ENCODE results near the gene WNT7B.
A peak's percentile ranks its signal among the peaks of the same experiment; 100 is the strongest.

The WNT7B gene

DNA sequence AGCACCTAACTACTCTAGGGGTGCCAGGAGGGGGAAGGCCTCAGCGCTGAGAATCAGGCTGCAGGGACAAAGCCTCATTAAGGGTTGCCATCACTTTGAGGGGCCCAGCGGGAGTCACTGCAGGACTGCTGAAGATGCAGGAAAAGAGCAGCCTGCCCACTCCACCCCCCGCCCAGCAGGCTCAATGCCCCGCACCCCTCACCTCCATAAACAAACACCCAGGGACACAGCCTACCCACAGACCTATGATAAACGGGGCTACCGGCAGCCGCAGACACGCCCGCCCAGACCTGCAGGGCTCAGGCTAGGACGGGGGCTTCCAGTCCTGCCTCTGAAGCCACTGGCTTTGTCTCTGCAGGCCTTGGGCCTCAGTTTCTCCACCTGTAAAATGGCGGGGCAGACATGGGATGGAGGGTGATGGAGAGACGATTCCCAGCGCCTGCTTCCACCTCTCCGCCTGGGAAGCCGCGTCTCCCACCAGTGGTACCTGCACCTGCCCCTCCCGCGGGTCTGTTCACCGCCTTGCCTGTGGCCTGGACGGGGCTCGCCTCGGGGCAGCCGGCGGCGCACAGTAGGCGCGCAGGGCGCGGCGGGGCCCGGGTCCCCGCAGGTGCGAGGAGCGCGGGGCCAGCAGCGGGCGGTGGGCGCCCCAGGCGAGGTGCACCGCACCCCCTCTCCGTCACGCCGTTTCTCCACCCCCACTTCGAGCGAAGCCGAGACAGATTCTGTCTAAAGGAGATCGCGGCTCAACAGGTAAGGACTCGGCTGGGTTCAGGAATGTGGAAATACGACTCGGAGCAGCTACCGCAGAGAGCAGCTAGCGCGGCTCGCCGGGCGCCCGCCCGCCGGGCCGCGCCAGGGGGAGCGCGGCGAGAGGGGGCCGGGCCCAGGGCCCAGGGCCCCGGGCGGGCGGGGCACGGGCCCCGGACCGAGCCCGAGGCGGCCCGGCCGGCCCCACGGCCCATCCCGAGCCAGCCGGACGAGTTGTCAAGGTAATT, 1.5 kb downstream of the WNT7B start:
- no peak overlapping the region for H3K4me3 ChIP-seq
- H3K4me1 ChIP-seq, result peaks cover 0 to 66% (median 52%) of the 10 kb centered on the region in 4 donors
- TF ChIP-seq CTCF (IDR thresholded peaks at IDR 0.05), result no peak
- intact Hi-C loops (cut with DNase I; ENCODE audit: low total_unique reads), result no loop called here
- H3K36me3 ChIP-seq, result no peaks in the 10 kb centered on the region
- no peak for DNase-seq
- no peak overlapping the region for H3K27ac ChIP-seq
- H3K9me3 ChIP-seq, result no peaks in the 10 kb centered on the region
- peaks cover 0 to 90% of the 10 kb centered on the region in 2 donors for H3K27me3 ChIP-seq

DNA sequence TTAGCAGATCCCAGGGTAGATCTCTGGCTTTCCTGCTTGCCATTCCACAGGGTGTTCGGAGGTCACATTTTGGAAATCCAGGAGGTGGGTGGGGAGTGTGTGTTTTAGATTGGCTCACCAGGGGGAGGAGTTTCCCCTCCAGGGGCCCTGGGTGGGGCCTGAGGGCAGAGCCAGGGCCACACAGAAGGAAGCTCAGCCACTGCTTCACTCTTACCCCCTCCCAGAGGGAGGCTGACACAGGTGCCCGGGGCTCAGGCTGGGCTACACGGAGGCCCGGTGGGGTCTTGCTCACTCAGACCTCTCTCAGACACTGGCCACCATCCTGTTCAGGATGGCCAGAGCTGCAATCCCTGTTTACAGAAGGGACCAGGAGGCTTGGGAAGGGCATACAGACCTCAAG, 2.5 kb downstream of the WNT7B start:
- DNase-seq, result no peak
- H3K4me3 ChIP-seq, result no peak overlapping the region
- TF ChIP-seq CTCF (IDR thresholded peaks at IDR 0.05), result no peak
- peaks cover 0 to 93% of the 10 kb centered on the region in 2 donors for H3K27me3 ChIP-seq
- no peaks in the 10 kb centered on the region for H3K9me3 ChIP-seq
- peaks cover 0 to 66% (median 54%) of the 10 kb centered on the region in 4 donors for H3K4me1 ChIP-seq
- intact Hi-C loops (cut with DNase I; ENCODE audit: low total_unique reads), result no loop called here
- H3K36me3 ChIP-seq, result no peaks in the 10 kb centered on the region
- H3K27ac ChIP-seq, result no peak overlapping the region

DNA sequence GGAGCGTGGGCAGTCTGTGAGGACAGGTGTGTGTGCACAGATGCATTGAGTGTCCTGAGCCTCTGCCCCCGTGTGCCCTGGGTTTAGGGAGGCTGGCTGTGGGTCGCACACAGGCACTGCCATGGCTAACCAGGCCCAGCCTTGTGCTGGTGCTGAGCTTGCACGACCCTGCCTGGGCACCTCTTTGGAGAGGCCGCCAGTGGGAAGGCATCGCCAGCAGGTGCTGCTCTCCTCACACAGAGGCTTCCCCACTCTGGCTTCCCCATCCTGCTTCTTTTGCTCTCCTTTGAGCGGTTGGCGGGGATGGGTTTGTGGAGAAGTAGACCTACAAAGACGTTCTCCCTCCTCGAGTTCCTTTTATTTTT, 4.1 kb downstream of the WNT7B start:
- Histone ChIP-seq H3K27me3 (peaks cover 0 to 98% of the 10 kb centered on the region in 2 donors), H3K4me3 (no peak overlapping the region), H3K27ac (no peak overlapping the region), H3K9me3 (no peaks in the 10 kb centered on the region), H3K36me3 (no peaks in the 10 kb centered on the region), H3K4me1 (peaks cover 0 to 51% (median 40%) of the 10 kb centered on the region in 4 donors)
- no peak for DNase-seq
- intact Hi-C loops (cut with DNase I; ENCODE audit: low total_unique reads), result no loop called here
- no peak for TF ChIP-seq CTCF (IDR thresholded peaks at IDR 0.05)

GRCh38 chr22:45972091-45972888, 4.7 kb downstream of the WNT7B start:
- DNase-seq, result no peak
- H3K4me3 ChIP-seq, result peak overlapping the region in 1 of 2 donors; percentile 24
- intact Hi-C loops (cut with DNase I; ENCODE audit: low total_unique reads), result no loop called here
- H3K36me3 ChIP-seq, result no peaks in the 10 kb centered on the region
- H3K27me3 ChIP-seq, result peaks cover 0 to 98% of the 10 kb centered on the region in 2 donors
- H3K9me3 ChIP-seq, result no peaks in the 10 kb centered on the region
- H3K27ac ChIP-seq, result no peak overlapping the region
- H3K4me1 ChIP-seq, result peaks cover 0 to 45% (median 36%) of the 10 kb centered on the region in 4 donors
- no peak for TF ChIP-seq CTCF (IDR thresholded peaks at IDR 0.05)

DNA sequence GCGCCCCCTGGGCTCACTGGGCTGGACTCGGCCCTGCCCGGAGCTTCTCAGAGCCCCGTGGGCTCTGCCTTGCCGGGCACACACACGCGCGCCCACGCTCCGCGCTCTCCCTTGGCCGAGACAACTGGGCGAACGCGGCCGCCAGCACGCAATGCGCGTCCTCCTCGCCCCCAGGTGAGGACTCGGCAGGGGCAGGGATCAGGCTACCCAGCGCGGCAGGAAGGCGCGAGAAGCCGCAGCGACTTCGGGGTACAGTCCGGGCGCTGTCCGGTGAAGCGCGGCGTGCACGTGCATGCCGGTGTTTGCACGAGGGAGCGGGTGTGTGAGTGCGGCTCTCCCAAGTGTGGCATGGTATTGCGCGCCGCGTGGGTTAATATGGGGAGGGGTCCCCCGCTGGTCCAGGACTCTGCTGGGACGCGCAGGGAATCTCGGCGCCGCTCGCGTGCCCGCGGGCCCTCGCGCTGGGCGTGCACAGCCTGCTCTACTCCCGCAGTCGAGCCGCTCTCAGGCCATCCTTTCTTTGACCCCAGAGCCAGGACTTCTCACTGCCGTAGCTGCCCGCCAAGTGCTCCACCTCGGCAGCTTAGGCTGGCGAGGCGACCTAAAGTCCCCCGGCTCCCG, 5.4 kb downstream of the WNT7B start:
- Histone ChIP-seq H3K4me3 (peak overlapping the region in 1 of 2 donors; percentile 24), H3K4me1 (peaks cover 0 to 37% (median 30%) of the 10 kb centered on the region in 4 donors), H3K36me3 (no peaks in the 10 kb centered on the region), H3K27ac (no peak overlapping the region), H3K9me3 (no peaks in the 10 kb centered on the region), H3K27me3 (peaks cover 0 to 98% of the 10 kb centered on the region in 2 donors)
- TF ChIP-seq CTCF (IDR thresholded peaks at IDR 0.05), result no peak
- intact Hi-C loops (cut with DNase I; ENCODE audit: low total_unique reads), result no loop called here
- no peak for DNase-seq

All from tibial artery (tissue), 4 donors.